Measurements from ENCODE around the gene TMEM141.
A peak's percentile ranks its signal among the peaks of the same experiment; 100 is the strongest.

The TMEM141 gene

DNA sequence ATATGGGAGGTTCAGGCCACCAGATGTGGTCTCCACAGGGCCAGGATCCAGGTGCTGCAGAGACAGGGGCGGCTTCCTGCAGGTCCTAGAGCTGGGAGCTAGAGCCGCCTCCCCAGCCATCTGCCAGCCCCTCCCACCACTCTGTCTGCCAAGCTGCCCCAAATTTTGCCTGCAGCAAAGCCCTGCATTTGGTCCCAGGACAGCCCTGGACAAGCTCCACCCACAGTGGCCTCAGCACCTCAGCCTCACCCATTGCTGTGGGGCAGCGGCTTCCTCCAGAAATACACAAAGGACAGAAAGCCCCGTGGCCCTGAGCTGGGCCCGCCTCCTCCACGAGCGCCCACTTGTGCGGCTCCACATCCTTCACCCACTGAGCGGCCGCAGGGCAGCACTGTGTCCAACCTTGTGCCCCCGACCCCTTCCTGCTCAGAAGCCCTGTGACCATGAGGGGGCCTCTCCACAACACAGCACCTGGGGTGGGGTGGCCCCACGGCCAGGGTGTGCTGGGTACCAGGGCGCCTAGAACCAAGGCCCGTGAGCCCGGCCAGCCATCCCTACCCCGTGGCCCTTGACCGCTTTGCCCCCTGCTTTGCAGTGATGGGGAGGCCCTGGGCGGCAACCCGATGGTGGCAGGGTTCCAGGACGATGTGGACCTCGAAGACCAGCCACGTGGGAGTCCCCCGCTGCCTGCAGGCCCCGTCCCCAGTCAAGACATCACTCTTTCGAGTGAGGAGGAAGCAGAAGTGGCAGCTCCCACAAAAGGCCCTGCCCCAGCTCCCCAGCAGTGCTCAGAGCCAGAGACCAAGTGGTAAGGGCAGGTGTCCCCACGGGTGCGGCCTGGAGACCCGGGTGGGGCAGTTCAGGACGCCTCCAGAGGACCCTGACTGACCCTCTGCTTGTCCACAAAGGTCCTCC lies 47.4 kb downstream of the TMEM141 start:
- TF ChIP-seq CTCF (IDR thresholded peaks at IDR 0.05) (no peak), ZFX (IDR thresholded peaks at IDR 0.05; ENCODE audit: borderline replicate concordance) (no peak)
- H3K27ac ChIP-seq, result peak overlapping the region; percentile 90

DNA sequence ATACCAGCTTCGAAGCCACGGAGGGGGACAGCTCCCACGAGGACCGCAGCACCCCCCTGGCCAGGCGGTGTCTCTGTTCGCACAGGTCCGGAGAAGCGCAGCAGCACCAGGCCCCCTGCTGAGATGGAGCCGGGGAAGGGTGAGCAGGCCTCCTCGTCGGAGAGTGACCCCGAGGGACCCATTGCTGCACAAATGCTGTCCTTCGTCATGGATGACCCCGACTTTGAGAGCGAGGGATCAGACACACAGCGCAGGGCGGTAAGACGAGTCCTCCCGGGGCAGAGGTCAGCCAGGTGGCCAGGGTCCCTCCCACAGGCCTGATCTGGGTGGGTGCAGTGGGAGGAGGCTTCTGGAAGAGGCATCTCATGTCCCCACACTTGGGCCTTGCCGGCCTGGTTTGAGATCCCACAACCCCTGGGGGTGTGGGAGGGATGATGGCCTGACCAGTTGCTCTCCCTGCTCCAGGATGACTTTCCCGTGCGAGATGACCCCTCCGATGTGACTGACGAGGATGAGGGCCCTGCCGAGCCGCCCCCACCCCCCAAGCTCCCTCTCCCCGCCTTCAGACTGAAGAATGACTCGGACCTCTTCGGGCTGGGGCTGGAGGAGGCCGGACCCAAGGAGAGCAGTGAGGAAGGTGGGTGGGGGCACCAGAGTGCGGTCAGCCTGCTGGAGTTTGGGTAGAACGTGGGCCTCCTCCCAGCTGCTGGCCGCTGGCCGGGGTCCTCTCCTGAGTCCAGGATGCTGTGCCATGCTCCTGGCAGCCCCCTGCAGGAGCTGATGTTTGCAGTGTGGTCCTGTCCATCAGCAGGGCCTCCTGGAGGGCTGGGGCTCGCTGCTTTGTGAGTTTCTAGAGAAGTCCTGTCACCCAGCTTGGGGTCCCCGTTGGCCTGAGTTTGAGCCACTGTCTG lies 48.3 kb downstream of the TMEM141 start:
- TF ChIP-seq CTCF (IDR thresholded peaks at IDR 0.05) (no peak), ZFX (IDR thresholded peaks at IDR 0.05; ENCODE audit: borderline replicate concordance) (no peak)
- H3K27ac ChIP-seq, result peak overlapping the region; percentile 90

GRCh38 chr9:136840140-136840876 lies 49.2 kb downstream of the TMEM141 start:
- TF ChIP-seq CTCF (IDR thresholded peaks at IDR 0.05) (no peak), ZFX (IDR thresholded peaks at IDR 0.05; ENCODE audit: borderline replicate concordance) (no peak)
- H3K27ac ChIP-seq, result peak overlapping the region; percentile 90

DNA sequence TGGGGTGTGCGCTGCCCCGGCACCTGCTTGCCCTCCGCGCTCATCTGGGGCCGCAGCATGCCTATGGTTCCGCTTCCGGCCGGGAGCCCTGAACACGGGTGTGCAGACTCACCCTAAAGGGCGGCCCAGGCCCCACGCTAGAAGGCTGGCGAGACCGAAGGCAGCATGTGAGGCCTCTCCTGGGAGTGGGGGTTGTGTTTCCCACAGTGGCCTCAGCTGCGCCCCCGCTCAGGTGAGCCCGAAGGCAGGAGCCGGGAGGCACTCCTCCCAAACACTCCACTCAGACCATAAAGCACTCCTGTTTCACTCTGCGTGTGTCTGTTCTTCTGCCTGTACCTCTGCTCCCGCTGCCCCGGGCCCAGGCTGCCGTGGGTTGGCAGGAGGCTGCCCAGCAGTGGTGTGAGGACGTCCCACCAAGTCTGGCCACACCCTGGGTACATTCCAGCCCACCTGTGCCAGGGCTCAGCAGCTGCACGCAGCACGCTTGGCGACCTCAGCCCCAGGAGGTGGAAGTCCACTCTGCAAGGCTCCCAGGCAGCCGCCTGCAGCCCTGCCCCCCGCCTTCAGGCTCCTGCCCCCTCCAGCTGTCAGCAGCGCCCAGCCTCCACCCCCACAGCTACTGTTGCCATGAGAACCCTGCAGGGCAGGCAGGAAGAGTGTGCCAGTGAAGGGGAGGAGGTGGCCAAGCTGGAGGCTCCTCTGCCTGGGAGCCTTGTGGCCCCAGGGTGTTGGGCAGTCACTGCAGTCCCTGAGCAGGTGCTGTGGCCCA lies 49.9 kb downstream of the TMEM141 start:
- TF ChIP-seq CTCF (IDR thresholded peaks at IDR 0.05), result no peak
- TF ChIP-seq ZFX (IDR thresholded peaks at IDR 0.05; ENCODE audit: borderline replicate concordance), result no peak
- H3K27ac ChIP-seq, result peak overlapping the region; percentile 90

DNA sequence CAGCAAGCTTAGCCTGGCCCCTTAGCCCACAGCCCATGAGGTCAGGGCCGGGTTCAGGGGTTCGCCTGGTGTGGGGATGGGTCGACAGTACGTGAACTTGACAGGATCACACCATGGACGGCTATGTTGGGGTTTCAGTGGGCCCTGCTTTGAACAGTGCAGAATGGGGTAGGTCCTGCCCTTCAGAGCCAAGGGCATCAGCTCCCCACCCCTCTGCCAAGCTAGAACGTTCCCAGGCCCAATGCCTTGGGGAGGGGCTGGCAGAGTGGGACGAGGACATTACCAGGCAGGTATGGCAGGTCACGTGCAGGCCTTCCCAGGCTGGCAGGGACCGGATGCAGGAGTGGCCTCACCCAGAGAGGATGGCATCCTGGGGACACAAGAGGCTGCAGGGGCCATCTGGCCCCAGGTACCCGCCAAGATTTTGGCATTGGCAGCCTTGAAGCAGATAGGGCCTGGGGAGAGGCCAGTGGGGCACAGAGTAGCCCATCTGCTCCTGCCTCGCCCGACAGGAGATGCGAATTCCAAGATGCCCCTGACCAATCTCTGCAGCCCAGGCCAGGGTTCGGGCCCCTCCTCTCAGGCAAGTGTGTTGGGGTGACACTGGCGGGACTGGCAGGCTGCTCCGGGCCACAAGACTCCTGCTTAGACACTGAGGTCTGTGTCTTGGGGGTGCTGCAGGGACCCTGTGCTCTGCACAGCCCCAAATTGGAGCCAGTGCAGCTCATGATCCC lies 50.7 kb downstream of the TMEM141 start:
- peak overlapping the region; percentile 90 for H3K27ac ChIP-seq

GRCh38 chr9:136842380-136842948 lies 51.3 kb downstream of the TMEM141 start, which contains the start of gene AJM1:
Gene AJM1, plus strand, starts transcription at chr9:136842478. Its CDS starts 1,937 bp downstream, at chr9:136844415.
- TF ChIP-seq CTCF (IDR thresholded peaks at IDR 0.05), result peak; percentile 79
- H3K27ac ChIP-seq, result peak within 1 kb of the TSS; percentile 90
